Heart left ventricle (tissue), 16 donors: ENCODE measurements around the gene STAP2. TPM values are rescaled to one million over a fixed set of nuclear protein-coding genes. Genes with fewer than 3 reads are reported as not detected.

Experiments used
- ATAC-seq, 4 donors: fragments of 200-7000 bp; cut with Tn5 transposase; one replicate each; pipeline ENCODE4 v1.9.1; 2020 to 2022; ENCODE audit warnings: moderate library complexity in 4 of 4, mild to moderate bottlenecking in 3 of 4, moderate number of reproducible peaks in 1 of 4
- DNase-seq, 5 donors: peaks; one replicate each; pipeline ENCODE4 v3.0.0-alpha.2; 2020
- H3K27ac ChIP-seq, 12 donors: fragments of 200-600 bp; sonication (generic) in 4 of 12; one replicate each; pipeline versions ENCODE4 v1.5.0 to v1.8.0; 2016 to 2022; ENCODE audit warnings: mild to moderate bottlenecking in 2 of 12
- H3K27me3 ChIP-seq, 9 donors: fragments of 200-600 bp; sonication (generic) in 2 of 9; one replicate each; pipeline versions ENCODE4 v1.5.1 to v1.8.0; 2016 to 2022; ENCODE audit warnings: mild to moderate bottlenecking in 3 of 9
- H3K36me3 ChIP-seq, 9 donors: fragments of 200-600 bp; sonication (generic) in 2 of 9; one replicate each; pipeline versions ENCODE4 v1.5.0 to v1.8.0; 2018 to 2022; ENCODE audit warnings: mild to moderate bottlenecking in 2 of 9
- H3K4me1 ChIP-seq, 12 donors: fragments of 200-600 bp; sonication (generic) in 4 of 12; one replicate each; pipeline versions ENCODE4 v1.5.0 to v1.8.0; 2016 to 2022; ENCODE audit warnings: mild to moderate bottlenecking in 3 of 12
- H3K4me3 ChIP-seq, 12 donors: fragments of 200-600 bp; sonication (generic) in 4 of 12; one replicate each; pipeline versions ENCODE4 v1.5.0 to v1.8.0; 2017 to 2022; ENCODE audit warnings: mild to moderate bottlenecking in 9 of 12, moderate library complexity in 4 of 12
- H3K9me3 ChIP-seq, 12 donors: fragments of 200-600 bp; sonication (generic) in 4 of 12; one replicate each; pipeline versions ENCODE4 v1.5.0 to v1.8.0; 2016 to 2022; ENCODE audit warnings: mild to moderate bottlenecking in 1 of 12
- CTCF ChIP-seq, 12 donors: fragments of 200-600 bp; sonication (generic) in 4 of 12; IDR thresholded peaks; one replicate each; pipeline versions ENCODE4 v1.5.0 to v1.8.0; 2018 to 2022; ENCODE audit warnings: antibody characterized with exemption in 12 of 12, mild to moderate bottlenecking in 5 of 12
- POLR2A ChIP-seq, 2 donors: fragments of 450-650 bp; IDR thresholded peaks; one replicate each; pipeline ENCODE4 v1.6.1; 2017; ENCODE audit warnings: antibody characterized with exemption in 2 of 2, mild to moderate bottlenecking in 2 of 2, moderate library complexity in 2 of 2
- whole genome bisulfite sequencing, 4 donors: extraction: QIAGEN DNeasy Blood & Tissue Kit in 2 of 4; methylation state at CpG; one replicate each; pipeline versions ENCODE4 v1.1.5 to v1.1.7; 2013 to 2018; 5-methylcytosine and 5-hydroxymethylcytosine counted together
- intact Hi-C, 10 donors: fragments of 100-400 bp; cut with DNase I; formaldehyde crosslinking; loops; one replicate each; pipeline versions ENCODE4 v1.11.1 to v1.14.2; 2022
- polyA plus RNA-seq, 2 donors: library from polyadenylated mRNA; stranded (reverse); fragments of 200-250 nt; gene quantifications; one replicate each; pipeline ENCODE4 v1.2.3, GENCODE V29; 2013
- total RNA-seq, 9 donors: library from RNA; depleted of rRNA in 2 of 9; stranded (reverse); fragments of >200 nt in 2 of 9; fragmentation: NEBNext Ultra II Directional in 3 of 9; extraction: Animal tissue kit (Norgen Biotek cat#: 25700) in 3 of 9; gene quantifications; one replicate each; pipeline versions ENCODE4 v1.1.0 to v1.2.4, GENCODE V29; 2016 to 2023
- donor health status: ischemic (EF 13 %, LVEDD 7.1; RV severe dilation, severe dysfunction).
- donor health status: healthy with polysubstance abuse.
- donor health status: DM: no; HTN: yes; CAD: no.
- donor health status: DM: no; HTN: no; CAD: no.
- donor health status: ischemic (EF 25% LVEDD 6.9; RV normal size, moderate dysfunction).
- donor health status: ischemic (EF 25% LVEDD 5.7; RV mildly dilated, moderate dysfunction).
- donor health status: healthy.
- donor health status: DM: yes; HTN: yes; CAD: no.
- donor health status: ischemic (EF 35%, LVEDD 5.7; RV mildly dilated, moderate dysfunction).
- donor health status: nonischemic (EF 11% LVEDD 7.7; RV severe dilation, severe dysfunction).
- donor health status: DM: yes; HTN: yes; CAD: no.
- donor health status: PGD.
- donor health status: ischemic (EF 29% LVEDD 5.4; RV normal size, mild dysfunction).
- donor health status: nonischemic (EF 23%, LVEDD 6.1; RV moderate dilation, normal function).

The STAP2 gene
- total and polyA plus RNA-seq, 11 donors = 0.67 to 14.2 (median 1.9) TPM

DNA sequence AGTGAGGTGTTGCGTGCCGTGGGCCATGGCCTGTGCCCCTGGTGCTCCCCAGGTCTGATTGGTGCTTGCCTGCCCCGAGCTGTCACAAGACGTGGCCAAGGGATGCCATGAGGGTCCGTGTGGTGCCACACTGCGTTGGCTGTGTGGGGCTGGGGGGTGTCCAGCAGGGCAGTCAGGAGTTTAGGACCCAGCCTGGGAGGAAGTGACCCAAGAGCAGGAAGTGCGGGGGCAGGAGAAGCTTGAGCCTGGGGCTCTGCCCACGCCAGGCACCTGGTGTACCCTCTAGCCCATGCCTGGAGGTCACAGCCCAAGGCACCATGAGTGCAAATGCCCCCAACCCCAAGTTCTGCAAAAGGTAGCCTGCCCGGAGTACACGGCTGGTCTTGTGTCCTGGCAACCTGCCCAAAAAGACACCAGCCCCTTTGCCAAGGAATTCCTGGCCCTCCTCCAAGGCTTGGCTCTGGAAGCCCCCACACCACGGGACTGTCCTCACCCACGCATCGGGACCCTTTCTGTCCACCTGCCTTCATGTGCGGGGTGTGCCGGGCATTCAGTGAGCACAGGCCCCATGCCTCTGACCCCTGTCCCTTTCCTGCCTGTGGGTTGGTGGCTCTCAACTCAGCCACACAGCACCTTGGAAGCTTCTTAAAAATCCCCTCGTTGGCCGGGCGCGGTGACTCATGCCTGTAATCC, 29.6 kb upstream of the STAP2 start:
- TF ChIP-seq POLR2A (IDR thresholded peaks at IDR 0.05) (no peak), CTCF (IDR thresholded peaks at IDR 0.05) (no peak)
- Histone ChIP-seq H3K27me3 (no peaks in the 10 kb centered on the region), H3K4me3 (peak overlapping the region in 3 of 12 donors; percentile 31 to 50 (median 47)), H3K27ac (peak overlapping the region; percentile 2 to 94 (median 73)), H3K36me3 (peaks cover 0 to 45% (median 25%) of the 10 kb centered on the region in 9 donors), H3K4me1 (peaks cover 4 to 63% (median 55%) of the 10 kb centered on the region in 12 donors), H3K9me3 (no peaks in the 10 kb centered on the region)
- intact Hi-C loops = loop anchor here in 1 of 10 donors (2.0 kb wide), 1 partner anchor 33 kb away; the partner anchor contains the start of gene SH3GL1
- peak in 1 of 5 donors; percentile 36 for DNase-seq
- peak in 3 of 4 donors; percentile 2 to 13 (median 11) for ATAC-seq
- WGBS, 4 donors = 40 to 48% (median 45%) methylated on average over 16 to 19 of the region's 19 CpGs

- peaks cover 0 to 50% (median 30%) of the 10 kb centered on the region in 9 donors for H3K36me3 ChIP-seq
- H3K27ac ChIP-seq = peak overlapping the region in 7 of 12 donors; percentile 58 to 94 (median 72)
- H3K27me3 ChIP-seq = no peaks in the 10 kb centered on the region
- H3K4me1 ChIP-seq = peaks cover 2 to 58% (median 50%) of the 10 kb centered on the region in 12 donors
- no peak overlapping the region for H3K4me3 ChIP-seq
- intact Hi-C loops = loop anchor here in 1 of 10 donors (2.0 kb wide), 1 partner anchor 33 kb away; the partner anchor contains the start of gene SH3GL1
- H3K9me3 ChIP-seq = no peaks in the 10 kb centered on the region
- DNase-seq (no peak), ATAC-seq (peak in 1 of 4 donors; percentile 2)
- WGBS, 4 donors = 67 to 73% (median 70%) methylated on average over 8 to 13 of the region's 13 CpGs
- TF ChIP-seq POLR2A (IDR thresholded peaks at IDR 0.05) (no peak), CTCF (IDR thresholded peaks at IDR 0.05) (no peak)
Observed at GRCh38 chr19:4367781-4368127, 29.1 kb upstream of the STAP2 start.

DNA sequence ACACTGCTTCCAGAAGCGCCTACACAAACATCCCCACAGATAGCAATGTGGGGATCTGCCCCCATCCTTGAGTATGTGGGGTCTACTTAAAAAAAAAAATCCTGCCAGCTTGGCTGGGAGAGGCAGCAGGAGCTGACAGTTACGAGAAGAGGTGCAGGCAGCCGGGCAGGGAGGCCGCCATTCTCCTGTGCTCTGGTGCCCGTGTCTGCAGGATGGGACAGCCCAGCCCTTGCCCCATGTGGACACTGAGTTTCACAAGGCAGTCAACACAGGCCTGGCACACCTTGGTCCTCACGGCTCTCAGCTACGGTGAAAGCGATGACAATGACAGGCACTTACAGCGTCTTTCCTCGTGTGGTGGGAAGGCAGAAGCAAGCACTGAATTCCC, 28.7 kb upstream of the STAP2 start:
- TF ChIP-seq CTCF (IDR thresholded peaks at IDR 0.05) = no peak
- TF ChIP-seq POLR2A (IDR thresholded peaks at IDR 0.05) = no peak
- Histone ChIP-seq H3K9me3 (no peaks in the 10 kb centered on the region), H3K4me1 (peaks cover 0 to 54% (median 46%) of the 10 kb centered on the region in 12 donors), H3K27me3 (no peaks in the 10 kb centered on the region), H3K36me3 (peaks cover 0 to 54% (median 34%) of the 10 kb centered on the region in 9 donors), H3K27ac (peak overlapping the region in 3 of 12 donors; percentile 67 to 94 (median 69)), H3K4me3 (no peak overlapping the region)
- intact Hi-C loops = no loop called here
- 81 to 93% (median 91%) methylated on average over 10 of the region's 10 CpGs for WGBS, 4 donors
- no peak for ATAC-seq
- no peak for DNase-seq

GRCh38 chr19:4366666-4367335, 28.2 kb upstream of the STAP2 start:
- no peak overlapping the region for H3K4me3 ChIP-seq

More at GRCh38 chr19:4366666-4367335, 28.2 kb upstream of the STAP2 start:
- H3K27me3 ChIP-seq = no peaks in the 10 kb centered on the region
- TF ChIP-seq POLR2A (IDR thresholded peaks at IDR 0.05) (no peak), CTCF (IDR thresholded peaks at IDR 0.05) (no peak)
- peaks cover 0 to 60% (median 39%) of the 10 kb centered on the region in 9 donors for H3K36me3 ChIP-seq
- 87 to 92% (median 90%) methylated on average over 14 to 16 of the region's 16 CpGs for WGBS, 4 donors
- intact Hi-C loops = no loop called here
- H3K27ac ChIP-seq = peak overlapping the region in 1 of 12 donors; percentile 94
- H3K4me1 ChIP-seq = peaks cover 0 to 49% (median 42%) of the 10 kb centered on the region in 12 donors
- DNase-seq = no peak
- H3K9me3 ChIP-seq = no peaks in the 10 kb centered on the region
- ATAC-seq = no peak
